GM12864 (cell line): ENCODE results near the gene USP32.

ENCODE experiments used
- DNase-seq: peaks from one replicate; pipeline ENCODE4 v3.0.0-alpha.2; 2011; ENCODE audit warnings: low read depth
- H3K4me3 ChIP-seq: 2 replicates; pipeline ENCODE4 v1.5.1; 2011; ENCODE audit warnings: mild to moderate bottlenecking, low read depth, low read length, control low read depth
- CTCF ChIP-seq: IDR thresholded peaks from 2 replicates; pipeline ENCODE4 v1.5.1; 2011; ENCODE audit warnings: low read depth, mild to moderate bottlenecking, moderate library complexity, low read length, control low read depth, inconsistent platforms; ENCODE audit errors: missing control alignments

Gene USP32

GRCh38 chr17:60363700-60364405 lies 28.1 kb downstream of the USP32 start:
- no peak overlapping the region for H3K4me3 ChIP-seq
- TF ChIP-seq CTCF, result no peak
- DNase-seq, result no peak

GRCh38 chr17:60362329-60362728 lies 29.6 kb downstream of the USP32 start:
- H3K4me3 ChIP-seq, result no peak overlapping the region
- no peak for DNase-seq
- TF ChIP-seq CTCF, result no peak

GRCh38 chr17:60361889-60362288 lies 30.0 kb downstream of the USP32 start:
- no peak for TF ChIP-seq CTCF
- DNase-seq, result no peak
- no peak overlapping the region for H3K4me3 ChIP-seq

- no peak for DNase-seq
- no peak for TF ChIP-seq CTCF
- H3K4me3 ChIP-seq, result no peak overlapping the region
These were observed 32.5 kb downstream of the USP32 start for GRCh38 chr17:60359415-60359814.

- no peak for DNase-seq
- TF ChIP-seq CTCF, result no peak
- no peak overlapping the region for H3K4me3 ChIP-seq
These were observed 33.2 kb downstream of the USP32 start for GRCh38 chr17:60358606-60359225.

GRCh38 chr17:60356940-60357339 lies 35.0 kb downstream of the USP32 start:
- no peak for TF ChIP-seq CTCF
- H3K4me3 ChIP-seq, result no peak overlapping the region
- DNase-seq, result no peak
